ENCODE results near the gene RHBG. TPM values are rescaled to one million over a fixed set of nuclear protein-coding genes. Genes with fewer than 3 reads are reported as not detected.

RHBG gene
- total RNA-seq, 1 experiment from 2014 or later, result 1.5 TPM

- no peak overlapping the region for H3K9ac ChIP-seq (ENCODE audit: extremely low read depth, insufficient read length, low read length)
- H3K4me2 ChIP-seq (ENCODE audit: insufficient read depth, insufficient read length, low read length), result no peak overlapping the region
- peak overlapping the region in 1 of 2 experiments; percentile 66; a peak in 2 of 5 replicates for H3K4me3 Mint-ChIP-seq
- no peak overlapping the region for H3K23ac ChIP-seq (ENCODE audit: insufficient read length, low read depth, low read length)
- H3K4me1 Mint-ChIP-seq, result peaks cover 55 to 70% of the 10 kb centered on the region in 2 experiments
- no peak overlapping the region for H3T11ph ChIP-seq (ENCODE audit: low read length)
- H3K4me1 ChIP-seq (ENCODE audit: insufficient read depth, low read length), result peaks cover 5% of the 10 kb centered on the region; the same call in 1 of the 2 replicates
- H3K27me3 Mint-ChIP-seq (ENCODE audit: low read depth), result peaks cover 49% of the 10 kb centered on the region
- H2AK5ac ChIP-seq (ENCODE audit: insufficient read length, low read length), result no peak overlapping the region
- H2AFZ ChIP-seq (ENCODE audit: low read length), result no peak overlapping the region
- no peaks in the 10 kb centered on the region for H3K9me3 Mint-ChIP-seq
- H4K20me1 ChIP-seq (ENCODE audit: control insufficient read depth, insufficient read depth, insufficient read length), result no peaks in the 10 kb centered on the region
- peaks cover 4% of the 10 kb centered on the region; the same call in 1 of the 2 replicates for H3K27me3 ChIP-seq (ENCODE audit: insufficient read depth, low read length)
- no peak for TF ChIP-seq CTCF (conservative IDR thresholded peaks at IDR 0.05)
- H3K36me3 Mint-ChIP-seq (ENCODE audit: insufficient read depth in 1 of 3, low read depth in 3 of 3), result no peaks in the 10 kb centered on the region; a peak in 2 of 7 replicates
- H3K23me2 ChIP-seq (ENCODE audit: insufficient read length, low read depth, low read length, poor library complexity, severe bottlenecking), result peaks cover 6% of the 10 kb centered on the region
- H3K79me1 ChIP-seq (ENCODE audit: insufficient read depth, low read depth, low read length, poor library complexity, severe bottlenecking), result no peaks in the 10 kb centered on the region
- no peak overlapping the region for H2BK20ac ChIP-seq (ENCODE audit: low read depth, low read length, poor library complexity, severe bottlenecking)
- H3K4ac ChIP-seq (ENCODE audit: low read depth, low read length), result no peak overlapping the region
- no peak overlapping the region for H4K91ac ChIP-seq (ENCODE audit: insufficient read length, low read depth, low read length)
- H3K27ac Mint-ChIP-seq, result no peak overlapping the region
- H2BK12ac ChIP-seq (ENCODE audit: insufficient read length, low read depth, low read length), result no peak overlapping the region
- no peak overlapping the region for H4K8ac ChIP-seq (replicated peaks; ENCODE audit: insufficient read length, low read depth, low read length)
- no peak overlapping the region for H3K27ac ChIP-seq (ENCODE audit: insufficient read length, low read depth, low read length)
- no peak overlapping the region for H3K56ac ChIP-seq (ENCODE audit: insufficient read length, low read depth, low read length)
- H2BK15ac ChIP-seq (ENCODE audit: low read depth, low read length), result no peak overlapping the region
- no peaks in the 10 kb centered on the region for H3K79me2 ChIP-seq (ENCODE audit: insufficient read depth, low read length)
- no peak for DNase-seq
- no peaks in the 10 kb centered on the region for H3K9me3 ChIP-seq (ENCODE audit: control insufficient read depth, low read depth, low read length)
- WGBS (ENCODE audit: extremely low coverage, insufficient read length, low lambda C conversion rate), result no CpG with 5 or more reads among the region's 8 CpGs
- H3K14ac ChIP-seq (ENCODE audit: insufficient read depth, low read length), result no peak overlapping the region
- H2BK120ac ChIP-seq (ENCODE audit: low read depth, low read length, poor library complexity, severe bottlenecking), result no peak overlapping the region
- no peak overlapping the region for H4K5ac ChIP-seq (ENCODE audit: insufficient read length, low read depth, low read length)
- H3K18ac ChIP-seq (ENCODE audit: insufficient read length, low read depth, low read length), result no peak overlapping the region
- no peak overlapping the region for H2BK5ac ChIP-seq (ENCODE audit: insufficient read length, low read length)
Observed at GRCh38 chr1:156389311-156389710, 20.3 kb downstream of the RHBG start.
